TTC549 (cell line): Measurements from ENCODE around the gene ITIH5.

ENCODE experiments used
- FAIRE-seq: peaks from 2 replicates; lab custom pipeline; 2012; peaks lifted over from hg19 to GRCh38; lab: Jason Lieb, UNC

Gene ITIH5

GRCh38 chr10:7626283-7626682 is 40.5 kb downstream of the ITIH5 start:
- no peak for FAIRE-seq

GRCh38 chr10:7625836-7626235 is 40.9 kb downstream of the ITIH5 start:
- no peak for FAIRE-seq

- no peak for FAIRE-seq
These were observed 41.8 kb downstream of the ITIH5 start for GRCh38 chr10:7625009-7625408.

GRCh38 chr10:7622969-7623368 is 43.8 kb downstream of the ITIH5 start:
- no peak for FAIRE-seq

- no peak for FAIRE-seq
These were observed 48.3 kb downstream of the ITIH5 start for GRCh38 chr10:7618461-7618860.

- FAIRE-seq: no peak
These were observed 54.9 kb downstream of the ITIH5 start for GRCh38 chr10:7611909-7612308.

- FAIRE-seq: no peak
These were observed 55.9 kb downstream of the ITIH5 start for GRCh38 chr10:7610651-7611389.

- FAIRE-seq: no peak
These were observed 56.7 kb downstream of the ITIH5 start for GRCh38 chr10:7610026-7610425.

- FAIRE-seq: no peak
These were observed 57.2 kb downstream of the ITIH5 start for GRCh38 chr10:7609556-7609955.

GRCh38 chr10:7608001-7608400 is 58.8 kb downstream of the ITIH5 start:
- FAIRE-seq: no peak

- no peak for FAIRE-seq
These were observed 59.8 kb downstream of the ITIH5 start for GRCh38 chr10:7606951-7607404.

- no peak for FAIRE-seq
These were observed 61.0 kb downstream of the ITIH5 start for GRCh38 chr10:7605565-7606295.

GRCh38 chr10:7601023-7601656 is 65.6 kb downstream of the ITIH5 start:
- FAIRE-seq: no peak

GRCh38 chr10:7598771-7599170 is 68.0 kb downstream of the ITIH5 start:
- no peak for FAIRE-seq

GRCh38 chr10:7596356-7596755 is 70.4 kb downstream of the ITIH5 start:
- no peak for FAIRE-seq

- FAIRE-seq: no peak
These were observed 72.9 kb downstream of the ITIH5 start for GRCh38 chr10:7593905-7594304.

- FAIRE-seq: no peak
These were observed 73.7 kb downstream of the ITIH5 start for GRCh38 chr10:7593063-7593462.

GRCh38 chr10:7592627-7593026 is 74.1 kb downstream of the ITIH5 start:
- no peak for FAIRE-seq

- FAIRE-seq: no peak
These were observed 76.5 kb downstream of the ITIH5 start for GRCh38 chr10:7590271-7590670.

- FAIRE-seq: no peak
These were observed 77.0 kb downstream of the ITIH5 start for GRCh38 chr10:7589748-7590147.

GRCh38 chr10:7587865-7588188 is 78.9 kb downstream of the ITIH5 start:
- FAIRE-seq: no peak

- FAIRE-seq: no peak
These were observed 79.5 kb downstream of the ITIH5 start for GRCh38 chr10:7587168-7587864.

GRCh38 chr10:7585228-7585627 is 81.5 kb downstream of the ITIH5 start:
- no peak for FAIRE-seq
